GM23338 (cell line): Measurements from ENCODE around the gene STAMBPL1. TPM values are rescaled to one million over a fixed set of nuclear protein-coding genes. Genes with fewer than 3 reads are reported as not detected.

Experiments used
- ATAC-seq: fragments of 200-7000 bp; cut with Tn5 transposase; 3 replicates; pipeline ENCODE4 v1.9.1; 2020
- DNase-seq: peaks from one replicate; pipeline ENCODE4 v3.0.0-alpha.2; 2015; ENCODE audit warnings: low spot score
- H2AFZ ChIP-seq: fragments of 200-600 bp; sonication (generic); 2 replicates; pipeline ENCODE4 v1.8.0; 2016; ENCODE audit warnings: antibody characterized with exemption, mild to moderate bottlenecking, moderate library complexity
- H3F3A ChIP-seq: fragments of 200-600 bp; sonication (generic); replicated peaks from 2 replicates; pipeline ENCODE4 v1.8.0; 2017; ENCODE audit warnings: antibody characterized with exemption, mixed run types, low read depth
- H3K27ac ChIP-seq: fragments of 200-600 bp; sonication (generic); 2 replicates; pipeline ENCODE4 v1.6.1; 2016; ENCODE audit warnings: low read depth
- H3K27me3 ChIP-seq: fragments of 200-600 bp; sonication (generic); 2 replicates; pipeline ENCODE4 v1.8.0; 2016; ENCODE audit warnings: mild to moderate bottlenecking, mixed run types, moderate library complexity; ENCODE audit not compliant: insufficient read depth
- H3K36me3 ChIP-seq: fragments of 200-600 bp; sonication (generic); 2 replicates; pipeline ENCODE4 v1.8.0; 2016; ENCODE audit warnings: mild to moderate bottlenecking; ENCODE audit not compliant: insufficient read depth
- H3K4me1 ChIP-seq: fragments of 200-600 bp; sonication (generic); 2 replicates; pipeline ENCODE4 v1.8.0; 2016; ENCODE audit warnings: mild to moderate bottlenecking, moderate library complexity; ENCODE audit not compliant: insufficient read depth
- H3K4me2 ChIP-seq: fragments of 200-600 bp; sonication (generic); 2 replicates; pipeline ENCODE4 v1.7.1; 2017; ENCODE audit warnings: mixed run types
- H3K4me3 ChIP-seq: fragments of 200-600 bp; sonication (generic); 2 replicates; pipeline ENCODE4 v1.6.1; 2016; ENCODE audit warnings: mixed run types
- H3K79me2 ChIP-seq: fragments of 200-600 bp; sonication (generic); replicated peaks from 2 replicates; pipeline ENCODE4 v1.8.0; 2017; ENCODE audit warnings: mild to moderate bottlenecking; ENCODE audit not compliant: insufficient read depth
- H3K9me2 ChIP-seq: fragments of 200-600 bp; sonication (generic); 2 replicates; pipeline ENCODE4 v1.8.0; 2017; ENCODE audit not compliant: insufficient read depth
- H4K20me1 ChIP-seq: fragments of 200-600 bp; sonication (generic); replicated peaks from 2 replicates; pipeline ENCODE4 v1.8.0; 2017; ENCODE audit warnings: mild to moderate bottlenecking; ENCODE audit not compliant: insufficient read depth
- H3K27ac Mint-ChIP-seq: 2 replicates; pipeline ENCODE4 v1.8.0; 2020; ENCODE audit warnings: inconsistent platforms, mild to moderate bottlenecking, moderate library complexity, mixed read lengths
- H3K27me3 Mint-ChIP-seq: 3 replicates; pipeline ENCODE4 v1.8.0; 2022; ENCODE audit warnings: low read depth, mild to moderate bottlenecking, moderate library complexity, mixed read lengths, inconsistent platforms; ENCODE audit not compliant: insufficient read depth, poor library complexity
- H3K36me3 Mint-ChIP-seq: 3 replicates; pipeline ENCODE4 v1.8.0; 2021; ENCODE audit warnings: low read depth, mild to moderate bottlenecking, inconsistent platforms, moderate library complexity, mixed read lengths
- H3K4me1 Mint-ChIP-seq: 3 replicates; pipeline ENCODE4 v1.8.0; 2020; ENCODE audit warnings: mild to moderate bottlenecking, inconsistent platforms, mixed read lengths
- H3K4me3 Mint-ChIP-seq: 3 replicates; pipeline ENCODE4 v1.8.0; 2021; ENCODE audit warnings: moderate library complexity, mild to moderate bottlenecking, inconsistent platforms, mixed read lengths
- H3K9me3 Mint-ChIP-seq: 3 replicates; pipeline ENCODE4 v1.8.0; 2020; ENCODE audit warnings: moderate library complexity, mild to moderate bottlenecking, inconsistent platforms, mixed read lengths
- CREB1 ChIP-seq: fragments of 250-450 bp; sonication (Bioruptor Pico); IDR thresholded peaks from 2 replicates; pipeline ENCODE4 v1.5.0; 2020; ENCODE audit warnings: low read depth, mild to moderate bottlenecking, moderate library complexity
- ETS1 ChIP-seq: IDR thresholded peaks from 2 replicates; pipeline ENCODE4 v1.6.1; 2016; ENCODE audit warnings: antibody characterized with exemption
- EZH2 ChIP-seq: fragments of 200-600 bp; sonication (generic); IDR thresholded peaks from one replicate; pipeline ENCODE4 v1.8.0; 2017; ENCODE audit warnings: antibody characterized with exemption, mild to moderate bottlenecking, low read depth; ENCODE audit not compliant: unreplicated experiment
- EZH2phosphoT487 ChIP-seq: fragments of 200-600 bp; sonication (generic); IDR thresholded peaks from one replicate; pipeline ENCODE4 v1.8.1; 2018; ENCODE audit warnings: antibody characterized with exemption; ENCODE audit not compliant: unreplicated experiment
- JUNB ChIP-seq: IDR thresholded peaks from one replicate; pipeline ENCODE4 v1.6.1; 2016; ENCODE audit warnings: antibody characterized with exemption; ENCODE audit not compliant: unreplicated experiment
- NANOG ChIP-seq: IDR thresholded peaks from 2 replicates; pipeline ENCODE4 v1.6.1; 2016; ENCODE audit warnings: antibody characterized with exemption, borderline replicate concordance
- POLR2AphosphoS5 ChIP-seq: IDR thresholded peaks from 2 replicates; pipeline ENCODE4 v1.6.1; 2016; ENCODE audit warnings: antibody characterized with exemption, low read depth
- STAT1 ChIP-seq: IDR thresholded peaks from one replicate; pipeline ENCODE4 v1.6.1; 2016; ENCODE audit warnings: antibody characterized with exemption; ENCODE audit not compliant: unreplicated experiment
- ZNF114 ChIP-seq: fragments of 250-450 bp; sonication (Bioruptor Pico); IDR thresholded peaks from 2 replicates; pipeline ENCODE4 v1.5.0; 2020; ENCODE audit warnings: mild to moderate bottlenecking, moderate library complexity
- ZNF331 ChIP-seq: fragments of 250-450 bp; sonication (Bioruptor Pico); IDR thresholded peaks from 2 replicates; pipeline ENCODE4 v1.5.0; 2020; ENCODE audit warnings: low read depth, mild to moderate bottlenecking, moderate library complexity
- ZNF462 ChIP-seq: fragments of 250-450 bp; sonication (Bioruptor Pico); IDR thresholded peaks from 2 replicates; pipeline ENCODE4 v1.5.0; 2020; ENCODE audit warnings: mild to moderate bottlenecking, moderate library complexity
- polyA plus RNA-seq: library from polyadenylated mRNA; unstranded; fragments of >200 nt; fragmentation: Nextera tagmentation; extraction: Ambion mirVana; gene quantifications from 2 replicates; pipeline ENCODE4 v1.2.1, GENCODE V29; 2016
- total RNA-seq: library from RNA; depleted of rRNA; stranded (reverse); fragments of >200 nt; shearing (Covaris generic); gene quantifications from 2 replicates; pipeline ENCODE4 v1.2.3, GENCODE V29; 2014
- TF ChIP-seq, protein P1 (sequence below): IDR thresholded peaks from one replicate; pipeline ENCODE4 v1.6.1; 2018; ENCODE audit warnings: antibody characterized with exemption; ENCODE audit not compliant: unreplicated experiment
- TF ChIP-seq, protein P2 (sequence below), 2 experiments: fragments of 200-600 bp in 1 of 2; sonication (generic) in 1 of 2; conservative IDR thresholded peaks; 2 replicates each; pipeline versions ENCODE4 v1.5.1 to v1.6.1; 2016 to 2017; ENCODE audit warnings: antibody characterized with exemption in 2 of 2, low read depth in 2 of 2, mild to moderate bottlenecking in 2 of 2, moderate library complexity in 1 of 2

Gene STAMBPL1
- total and polyA plus RNA-seq, 2 experiments from 2014 or later: 2.5 to 11.5 TPM

DNA sequence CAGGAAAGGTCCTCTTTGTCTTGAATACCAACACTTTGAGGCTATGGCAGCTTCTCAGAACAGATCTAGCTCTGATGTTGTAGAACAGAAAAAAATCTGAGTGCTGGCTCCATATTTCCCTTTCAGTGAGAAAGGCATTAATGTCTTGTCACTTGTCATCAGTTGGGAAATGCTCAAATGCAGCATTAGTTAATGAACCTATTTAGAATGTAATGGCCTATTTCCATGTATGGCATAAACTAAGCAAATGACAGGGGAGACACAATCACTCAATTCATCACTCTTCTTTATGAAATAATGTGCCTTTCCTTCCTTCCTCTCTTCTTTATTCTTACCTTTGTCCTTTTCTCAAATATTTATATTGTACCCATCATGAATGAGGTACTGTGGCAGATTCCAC is 5.0 kb upstream of the STAMBPL1 start:
- no peak overlapping the region for H3K4me3 Mint-ChIP-seq
- H3K27ac ChIP-seq: no peak overlapping the region
- no peaks in the 10 kb centered on the region for H3K36me3 ChIP-seq

More for the DNA sequence above, 5.0 kb upstream of the STAMBPL1 start:
- DNase-seq (no peak), ATAC-seq (no peak)
- no peaks in the 10 kb centered on the region for H3K79me2 ChIP-seq
- no peaks in the 10 kb centered on the region for H3K9me3 Mint-ChIP-seq
- no peak overlapping the region for H3K27ac Mint-ChIP-seq
- H3K4me1 ChIP-seq: peaks cover 20% of the 10 kb centered on the region
- no peak overlapping the region for H3K4me3 ChIP-seq
- no peak overlapping the region for H3K4me2 ChIP-seq
- peaks cover 4% of the 10 kb centered on the region for H3K27me3 Mint-ChIP-seq
- no peaks in the 10 kb centered on the region for H3K36me3 Mint-ChIP-seq
- H2AFZ ChIP-seq: peak overlapping the region; percentile 18; the same call in 1 of the 2 replicates
- H3K9me2 ChIP-seq: no peaks in the 10 kb centered on the region
- no peaks in the 10 kb centered on the region for H3F3A ChIP-seq
- no peaks in the 10 kb centered on the region for H4K20me1 ChIP-seq
- no peak for TF ChIP-seq STAT1
- TF ChIP-seq NANOG: no peak
- TF ChIP-seq ZNF462: no peak
- TF ChIP-seq POLR2AphosphoS5: no peak
- no peak for TF ChIP-seq ETS1
- TF ChIP-seq ZNF114 (CRISPR knock-in tag): no peak
- TF ChIP-seq EZH2: no peak
- TF ChIP-seq JUNB: no peak
- TF ChIP-seq, protein P1, sequence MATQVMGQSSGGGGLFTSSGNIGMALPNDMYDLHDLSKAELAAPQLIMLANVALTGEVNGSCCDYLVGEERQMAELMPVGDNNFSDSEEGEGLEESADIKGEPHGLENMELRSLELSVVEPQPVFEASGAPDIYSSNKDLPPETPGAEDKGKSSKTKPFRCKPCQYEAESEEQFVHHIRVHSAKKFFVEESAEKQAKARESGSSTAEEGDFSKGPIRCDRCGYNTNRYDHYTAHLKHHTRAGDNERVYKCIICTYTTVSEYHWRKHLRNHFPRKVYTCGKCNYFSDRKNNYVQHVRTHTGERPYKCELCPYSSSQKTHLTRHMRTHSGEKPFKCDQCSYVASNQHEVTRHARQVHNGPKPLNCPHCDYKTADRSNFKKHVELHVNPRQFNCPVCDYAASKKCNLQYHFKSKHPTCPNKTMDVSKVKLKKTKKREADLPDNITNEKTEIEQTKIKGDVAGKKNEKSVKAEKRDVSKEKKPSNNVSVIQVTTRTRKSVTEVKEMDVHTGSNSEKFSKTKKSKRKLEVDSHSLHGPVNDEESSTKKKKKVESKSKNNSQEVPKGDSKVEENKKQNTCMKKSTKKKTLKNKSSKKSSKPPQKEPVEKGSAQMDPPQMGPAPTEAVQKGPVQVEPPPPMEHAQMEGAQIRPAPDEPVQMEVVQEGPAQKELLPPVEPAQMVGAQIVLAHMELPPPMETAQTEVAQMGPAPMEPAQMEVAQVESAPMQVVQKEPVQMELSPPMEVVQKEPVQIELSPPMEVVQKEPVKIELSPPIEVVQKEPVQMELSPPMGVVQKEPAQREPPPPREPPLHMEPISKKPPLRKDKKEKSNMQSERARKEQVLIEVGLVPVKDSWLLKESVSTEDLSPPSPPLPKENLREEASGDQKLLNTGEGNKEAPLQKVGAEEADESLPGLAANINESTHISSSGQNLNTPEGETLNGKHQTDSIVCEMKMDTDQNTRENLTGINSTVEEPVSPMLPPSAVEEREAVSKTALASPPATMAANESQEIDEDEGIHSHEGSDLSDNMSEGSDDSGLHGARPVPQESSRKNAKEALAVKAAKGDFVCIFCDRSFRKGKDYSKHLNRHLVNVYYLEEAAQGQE: no peak
- no peak for TF ChIP-seq CREB1 (CRISPR knock-in tag)
- TF ChIP-seq ZNF331 (CRISPR knock-in tag): no peak
- TF ChIP-seq, protein P2, sequence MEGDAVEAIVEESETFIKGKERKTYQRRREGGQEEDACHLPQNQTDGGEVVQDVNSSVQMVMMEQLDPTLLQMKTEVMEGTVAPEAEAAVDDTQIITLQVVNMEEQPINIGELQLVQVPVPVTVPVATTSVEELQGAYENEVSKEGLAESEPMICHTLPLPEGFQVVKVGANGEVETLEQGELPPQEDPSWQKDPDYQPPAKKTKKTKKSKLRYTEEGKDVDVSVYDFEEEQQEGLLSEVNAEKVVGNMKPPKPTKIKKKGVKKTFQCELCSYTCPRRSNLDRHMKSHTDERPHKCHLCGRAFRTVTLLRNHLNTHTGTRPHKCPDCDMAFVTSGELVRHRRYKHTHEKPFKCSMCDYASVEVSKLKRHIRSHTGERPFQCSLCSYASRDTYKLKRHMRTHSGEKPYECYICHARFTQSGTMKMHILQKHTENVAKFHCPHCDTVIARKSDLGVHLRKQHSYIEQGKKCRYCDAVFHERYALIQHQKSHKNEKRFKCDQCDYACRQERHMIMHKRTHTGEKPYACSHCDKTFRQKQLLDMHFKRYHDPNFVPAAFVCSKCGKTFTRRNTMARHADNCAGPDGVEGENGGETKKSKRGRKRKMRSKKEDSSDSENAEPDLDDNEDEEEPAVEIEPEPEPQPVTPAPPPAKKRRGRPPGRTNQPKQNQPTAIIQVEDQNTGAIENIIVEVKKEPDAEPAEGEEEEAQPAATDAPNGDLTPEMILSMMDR (conservative IDR thresholded peaks at IDR 0.05; ENCODE audit: low read depth in 2 of 2): no peak
- TF ChIP-seq EZH2phosphoT487: no peak
- peaks cover 13% of the 10 kb centered on the region for H3K27me3 ChIP-seq
- peaks cover 25% of the 10 kb centered on the region for H3K4me1 Mint-ChIP-seq
